ENCODE results near the gene SLC4A4. TPM values are rescaled to one million over a fixed set of nuclear protein-coding genes. Genes with fewer than 3 reads are reported as not detected.

The SLC4A4 gene
- total and polyA plus RNA-seq, 2 of the 8 experiments (the other 6 are each of a cell fraction or from before 2014, with no cell fraction given): 0.67 to 2.8 TPM

DNA sequence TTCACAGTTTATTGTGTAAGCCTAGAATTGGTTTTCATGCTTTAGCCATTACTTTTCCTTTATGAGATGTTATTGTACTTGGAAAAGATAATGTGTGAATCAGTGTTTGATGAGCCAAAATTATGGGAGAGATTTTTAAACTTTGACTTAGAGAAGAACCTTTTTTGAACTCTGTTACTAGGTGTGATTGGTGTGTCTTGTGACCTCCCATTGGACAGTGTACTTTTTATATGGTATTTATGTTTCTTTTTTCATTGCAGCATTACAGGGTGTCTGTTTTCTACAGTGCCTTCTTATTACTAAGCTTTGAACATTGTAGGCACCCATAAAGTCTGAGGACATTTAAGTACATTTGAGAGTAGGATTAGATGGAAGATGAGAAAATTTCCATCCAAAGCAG is 91.1 kb downstream of the SLC4A4 start:
- Histone ChIP-seq H3K27ac (ENCODE audit: low read depth, low read length) (no peak overlapping the region), H4K5ac (ENCODE audit: insufficient read length, low read depth, low read length) (no peak overlapping the region), H3K79me1 (ENCODE audit: low read depth, low read length) (no peaks in the 10 kb centered on the region), H2BK12ac (ENCODE audit: low read depth, low read length) (no peak overlapping the region), H3K56ac (replicated peaks; ENCODE audit: insufficient read length, low read depth, low read length) (no peak overlapping the region), H3K23me2 (ENCODE audit: low read depth, low read length) (no peaks in the 10 kb centered on the region), H2BK20ac (ENCODE audit: low read length) (no peak overlapping the region), H3K14ac (ENCODE audit: insufficient read length) (no peak overlapping the region), H2BK5ac (ENCODE audit: low read depth, low read length) (no peak overlapping the region), H3K4me2 (ENCODE audit: insufficient read depth in 1 of 2, low read depth in 2 of 2, low read length in 2 of 2) (no peak overlapping the region), H3K4ac (replicated peaks; ENCODE audit: insufficient read length, low read depth, low read length) (no peak overlapping the region), H2AFZ (ENCODE audit: low read length) (no peak overlapping the region), H2BK15ac (ENCODE audit: low read length) (no peak overlapping the region), H4K91ac (replicated peaks; ENCODE audit: insufficient read length, low read length) (no peak overlapping the region), H2BK120ac (replicated peaks; ENCODE audit: low read depth, low read length) (no peak overlapping the region), H3K36me3 (ENCODE audit: control insufficient read depth in 2 of 4, insufficient read depth in 4 of 4, low read length in 3 of 4) (no peaks in the 10 kb centered on the region), H3K4me3 (ENCODE audit: extremely low read depth in 1 of 4, insufficient read depth in 2 of 4, low read depth in 3 of 4, low read length in 4 of 4) (no peak overlapping the region), H3K23ac (ENCODE audit: insufficient read length) (no peak overlapping the region), H2AK5ac (ENCODE audit: low read depth, low read length) (no peak overlapping the region), H3K79me2 (ENCODE audit: control insufficient read depth in 1 of 2, insufficient read depth in 2 of 2, low read length in 2 of 2) (no peaks in the 10 kb centered on the region), H3K9me3 (ENCODE audit: insufficient read depth in 2 of 2, low read depth in 1 of 2, low read length in 1 of 2) (no peaks in the 10 kb centered on the region), H3K4me1 (replicated peaks in 1 of 4; ENCODE audit: control insufficient read depth in 3 of 4, insufficient read depth in 4 of 4, low read length in 3 of 4) (no peaks in the 10 kb centered on the region), H3K18ac (ENCODE audit: extremely low read depth, low read length) (no peak overlapping the region), H4K20me1 (replicated peaks in 1 of 2; ENCODE audit: control insufficient read depth in 1 of 2, insufficient read depth in 2 of 2, low read length in 2 of 2) (no peaks in the 10 kb centered on the region), H4K8ac (ENCODE audit: extremely low read depth, insufficient read depth, low read length) (no peak overlapping the region), H3K9ac (replicated peaks in 1 of 4; ENCODE audit: extremely low read depth in 1 of 4, low read depth in 3 of 4, low read length in 3 of 4) (no peak overlapping the region), H3K27me3 (replicated peaks in 1 of 4; ENCODE audit: control insufficient read depth in 3 of 4, extremely low read depth in 1 of 4, insufficient read depth in 3 of 4, low read length in 3 of 4) (no peaks in the 10 kb centered on the region)
- ChIA-PET CTCF (ENCODE audit: partially characterized antibody) (no interaction called here), POLR2A (ENCODE audit: partially characterized antibody) (no interaction called here)
- TF ChIP-seq JUND (IDR thresholded peaks at IDR 0.05; ENCODE audit: low read length): no peak
- no peak for TF ChIP-seq YY1 (IDR thresholded peaks at IDR 0.05; ENCODE audit: low read depth, low read length)
- no peak for TF ChIP-seq RNF2 (IDR thresholded peaks at IDR 0.05; ENCODE audit: borderline replicate concordance, low read depth, low read length, missing control alignments, poor library complexity, severe bottlenecking)
- no peak for TF ChIP-seq KDM4A (IDR thresholded peaks at IDR 0.05; ENCODE audit: low read depth, low read length, severe bottlenecking)
- no peak for TF ChIP-seq BRCA1 (IDR thresholded peaks at IDR 0.05; ENCODE audit: low read depth, low read length)
- no peak for TF ChIP-seq SIN3A (conservative IDR thresholded peaks at IDR 0.05 in 1 of 2, IDR thresholded peaks at IDR 0.05 in 1 of 2; ENCODE audit: low read depth in 1 of 2, low read length in 2 of 2)
- no peak for TF ChIP-seq BCL11A (IDR thresholded peaks at IDR 0.05; ENCODE audit: low read depth in 2 of 2, low read length in 2 of 2)
- TF ChIP-seq CTBP2 (IDR thresholded peaks at IDR 0.05; ENCODE audit: borderline replicate concordance, insufficient read depth, insufficient read length, low read length): no peak
- no peak for TF ChIP-seq GTF2F1 (IDR thresholded peaks at IDR 0.05; ENCODE audit: borderline replicate concordance, low read depth, low read length)
- TF ChIP-seq, protein P1, sequence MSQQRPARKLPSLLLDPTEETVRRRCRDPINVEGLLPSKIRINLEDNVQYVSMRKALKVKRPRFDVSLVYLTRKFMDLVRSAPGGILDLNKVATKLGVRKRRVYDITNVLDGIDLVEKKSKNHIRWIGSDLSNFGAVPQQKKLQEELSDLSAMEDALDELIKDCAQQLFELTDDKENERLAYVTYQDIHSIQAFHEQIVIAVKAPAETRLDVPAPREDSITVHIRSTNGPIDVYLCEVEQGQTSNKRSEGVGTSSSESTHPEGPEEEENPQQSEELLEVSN (IDR thresholded peaks at IDR 0.05): no peak
- no peak for TF ChIP-seq SP1 (IDR thresholded peaks at IDR 0.05; ENCODE audit: low read depth, low read length)
- FAIRE-seq (no peak), DNase-seq (ENCODE audit: low read depth in 1 of 2, low spot score in 2 of 2) (no peak)

All from H1 (cell line).